K562 (cell line): ENCODE measurements around the gene GCK. TPM values are rescaled to one million over a fixed set of nuclear protein-coding genes. Genes with fewer than 3 reads are reported as not detected.

Source experiments
- BHLHE40 ChIP-seq: IDR thresholded peaks from 2 replicates; pipeline ENCODE4 v1.6.1; 2011; ENCODE audit warnings: low read length, improper control_type of control experiment
- CBX2 ChIP-seq: fragments of 200-600 bp; sonication (generic); IDR thresholded peaks from one replicate; pipeline ENCODE4 v1.6.1; 2012; ENCODE audit warnings: mild to moderate bottlenecking, low read length, inconsistent platforms; ENCODE audit not compliant: insufficient read depth, poor library complexity, severe bottlenecking
- EGR1 ChIP-seq: fragments of 450-650 bp; conservative IDR thresholded peaks from 2 replicates; pipeline ENCODE4 v1.6.1; 2017; ENCODE audit warnings: mild to moderate bottlenecking
- ELK1 ChIP-seq: sonication (generic); formaldehyde crosslinking; IDR thresholded peaks from 2 replicates; pipeline ENCODE4 v1.8.1; 2022; ENCODE audit warnings: missing genetic modification reagents
- HDAC8 ChIP-seq: fragments of 450-650 bp; IDR thresholded peaks from 2 replicates; pipeline ENCODE4 v1.6.1; 2016; ENCODE audit warnings: mild to moderate bottlenecking, missing genetic modification characterization, moderate library complexity, missing compliant biosample characterization
- L3MBTL2 ChIP-seq: fragments of 450-650 bp; IDR thresholded peaks from 2 replicates; pipeline ENCODE4 v1.6.1; 2016; ENCODE audit warnings: mild to moderate bottlenecking, moderate library complexity
- MAX ChIP-seq: sonication (generic); formaldehyde crosslinking; IDR thresholded peaks from 2 replicates; pipeline ENCODE4 v1.9.0; 2022; ENCODE audit warnings: mild to moderate bottlenecking, missing genetic modification reagents
- MNT ChIP-seq, 2 experiments: fragments of 450-650 bp; conservative IDR thresholded peaks; 2 replicates each; pipeline ENCODE4 v1.6.1; 2017; ENCODE audit warnings: mild to moderate bottlenecking in 2 of 2, moderate library complexity in 2 of 2
- NONO ChIP-seq, 2 experiments: fragments of 200-400 bp in 1 of 2; fragments of 450-650 bp in 1 of 2; formaldehyde crosslinking in 1 of 2; IDR thresholded peaks; 2 replicates each; pipeline ENCODE4 v1.6.1; 2017; ENCODE audit warnings: low read depth in 2 of 2, mild to moderate bottlenecking in 2 of 2, moderate library complexity in 2 of 2, low read length in 1 of 2
- NR3C1 ChIP-seq: sonication (generic); formaldehyde crosslinking; IDR thresholded peaks from 2 replicates; pipeline ENCODE4 v1.8.1; 2022; ENCODE audit warnings: missing genetic modification reagents
- PHTF2 ChIP-seq: fragments of 250-450 bp; sonication (Bioruptor Pico); IDR thresholded peaks from 2 replicates; pipeline ENCODE4 v1.5.0; 2021; ENCODE audit warnings: mild to moderate bottlenecking
- RAD51 ChIP-seq: fragments of 450-650 bp; IDR thresholded peaks from 2 replicates; pipeline ENCODE4 v1.7.1; 2016; ENCODE audit warnings: low read depth, mild to moderate bottlenecking, borderline replicate concordance
- SMAD4 ChIP-seq: fragments of 250-450 bp; sonication (Bioruptor Pico); conservative IDR thresholded peaks from 2 replicates; pipeline ENCODE4 v1.8.0; 2021; ENCODE audit warnings: inconsistent platforms, mild to moderate bottlenecking, moderate library complexity
- SMARCE1 ChIP-seq: fragments of 450-650 bp; IDR thresholded peaks from 2 replicates; pipeline ENCODE4 v1.7.1; 2016; ENCODE audit warnings: mild to moderate bottlenecking
- TFAP4 ChIP-seq: sonication (generic); formaldehyde crosslinking; IDR thresholded peaks from 2 replicates; pipeline ENCODE4 v1.8.0; 2022; ENCODE audit warnings: missing genetic modification reagents, mild to moderate bottlenecking, moderate library complexity, borderline replicate concordance
- TOE1 ChIP-seq, 2 experiments: fragments of 450-650 bp in 1 of 2; sonication (generic) in 1 of 2; formaldehyde crosslinking in 1 of 2; IDR thresholded peaks; 2 replicates each; pipeline versions ENCODE4 v1.7.1 to v1.8.0; 2016 to 2022; ENCODE audit warnings: borderline replicate concordance in 2 of 2, mild to moderate bottlenecking in 2 of 2, antibody characterized with exemption in 1 of 2, inconsistent platforms in 1 of 2, low read depth in 1 of 2, missing genetic modification reagents in 1 of 2, moderate library complexity in 1 of 2
- TRIM24 ChIP-seq, 2 experiments: fragments of 450-650 bp; IDR thresholded peaks; 2 replicates each; pipeline ENCODE4 v1.6.1; 2016
- XRCC5 ChIP-seq: fragments of 200-400 bp; formaldehyde crosslinking; IDR thresholded peaks from 2 replicates; pipeline ENCODE4 v1.6.1; 2017; ENCODE audit warnings: low read depth, mild to moderate bottlenecking, low read length
- ZBTB8A ChIP-seq: fragments of 450-650 bp; IDR thresholded peaks from 2 replicates; pipeline ENCODE4 v1.6.1; 2018; ENCODE audit warnings: mild to moderate bottlenecking, moderate library complexity; ENCODE audit not compliant: partially characterized antibody
- ZEB2 ChIP-seq: fragments of 450-650 bp; IDR thresholded peaks from 2 replicates; pipeline ENCODE4 v1.6.1; 2016
- ZFX ChIP-seq: sonication (generic); formaldehyde crosslinking; IDR thresholded peaks from 2 replicates; pipeline ENCODE4 v1.8.0; 2022; ENCODE audit warnings: mild to moderate bottlenecking, missing genetic modification reagents, moderate library complexity
- ZNF551 ChIP-seq: fragments of 250-450 bp; sonication (Bioruptor Pico); IDR thresholded peaks from 2 replicates; pipeline ENCODE4 v1.5.0; 2021; ENCODE audit warnings: mild to moderate bottlenecking, moderate library complexity
- ZNF830 ChIP-seq: fragments of 250-450 bp; sonication (Bioruptor Pico); IDR thresholded peaks from 2 replicates; pipeline ENCODE4 v1.5.0; 2021; ENCODE audit warnings: mild to moderate bottlenecking
- polyA plus RNA-seq, 8 experiments: library from polyadenylated mRNA; depleted of rRNA in 4 of 8; stranded (reverse) in 5 of 8; unstranded in 3 of 8; fragments of >200 nt; fragmentation: Nextera tagmentation in 2 of 8; fragmentation: Illumina TruSeq in 1 of 8; extraction: Ambion mirVana in 2 of 8; extraction: Trizol in 1 of 8; gene quantifications; 2 replicates each; pipeline versions ENCODE4 v1.2.1 to v1.2.3, GENCODE V29; 2011 to 2014; ENCODE audit warnings: inconsistent platforms in 1 of 8, missing spikeins in 1 of 8
- total RNA-seq, 7 experiments: library from RNA; depleted of rRNA in 6 of 7; stranded (reverse); fragments of >200 nt in 6 of 7; fragmentation: Illumina TruSeq in 2 of 7; extraction: Trizol in 2 of 7; gene quantifications; 2 replicates each; pipeline versions ENCODE4 v1.2.1 to v1.2.3, GENCODE V29; 2011 to 2021; ENCODE audit warnings: low replicate concordance in 1 of 7

Gene GCK
- total and polyA plus RNA-seq, 9 of the 15 experiments (the other 6 are each of a cell fraction or from before 2014, with no cell fraction given): 0.11 to 0.55 (median 0.16) TPM; not detected in 3

- TF ChIP-seq MAX (CRISPR knock-in tag): peak; percentile 90
- TF ChIP-seq ZNF830 (CRISPR knock-in tag): no peak
- no peak for TF ChIP-seq TOE1 (IDR thresholded peaks at IDR 0.05; ENCODE audit: borderline replicate concordance)
- TF ChIP-seq TOE1 (CRISPR knock-in tag; IDR thresholded peaks at IDR 0.05; ENCODE audit: borderline replicate concordance, low read depth): 0 out of 2 replicates have a peak, but pooled peaks have one; percentile 69
- peak; percentile 70 for TF ChIP-seq ZFX (CRISPR knock-in tag)
- no peak for TF ChIP-seq ZBTB8A
- TF ChIP-seq ELK1 (CRISPR knock-in tag): 0 out of 2 replicates have a peak, but pooled peaks have one; percentile 37
- TF ChIP-seq RAD51: peak; percentile 57
- no peak for TF ChIP-seq XRCC5
- peak; percentile 46; the same call in 1 of the 2 replicates for TF ChIP-seq HDAC8 (tag)
- peak; percentile 27; the same call in 1 of the 2 replicates for TF ChIP-seq BHLHE40
- TF ChIP-seq MNT (conservative IDR thresholded peaks at IDR 0.05): peak in 1 of 2 experiments; percentile 65; a peak in 3 of 4 replicates
- TF ChIP-seq SMAD4 (CRISPR knock-in tag): peak; percentile 55
- TF ChIP-seq CBX2: no peak
- TF ChIP-seq NR3C1 (CRISPR knock-in tag): peak; percentile 48; the same call in 1 of the 2 replicates
- no peak for TF ChIP-seq SMARCE1
- TF ChIP-seq L3MBTL2: peak; percentile 88
- TF ChIP-seq EGR1: peak; percentile 46
- TF ChIP-seq ZEB2: no peak
- no peak for TF ChIP-seq NONO (IDR thresholded peaks at IDR 0.05; ENCODE audit: low read depth in 2 of 2, low read length in 1 of 2)
- TF ChIP-seq PHTF2: no peak
- TF ChIP-seq ZNF551: no peak
- no peak for TF ChIP-seq TRIM24 (IDR thresholded peaks at IDR 0.05)
- TF ChIP-seq TFAP4 (CRISPR knock-in tag): peak; percentile 50; the same call in 1 of the 2 replicates
Observed at GRCh38 chr7:44145969-44146911, 43.0 kb downstream of the GCK start (continued).
